CD4-positive, alpha-beta T cell treated with Interleukin-2 at 100 ng/mL for 4 hours (primary cell): ENCODE measurements around the gene GUCA2B.

Experiments used
- DNase-seq: peaks from one replicate; pipeline ENCODE4 v3.0.0-alpha.2; 2020; ENCODE audit warnings: low spot score

Gene GUCA2B

DNA sequence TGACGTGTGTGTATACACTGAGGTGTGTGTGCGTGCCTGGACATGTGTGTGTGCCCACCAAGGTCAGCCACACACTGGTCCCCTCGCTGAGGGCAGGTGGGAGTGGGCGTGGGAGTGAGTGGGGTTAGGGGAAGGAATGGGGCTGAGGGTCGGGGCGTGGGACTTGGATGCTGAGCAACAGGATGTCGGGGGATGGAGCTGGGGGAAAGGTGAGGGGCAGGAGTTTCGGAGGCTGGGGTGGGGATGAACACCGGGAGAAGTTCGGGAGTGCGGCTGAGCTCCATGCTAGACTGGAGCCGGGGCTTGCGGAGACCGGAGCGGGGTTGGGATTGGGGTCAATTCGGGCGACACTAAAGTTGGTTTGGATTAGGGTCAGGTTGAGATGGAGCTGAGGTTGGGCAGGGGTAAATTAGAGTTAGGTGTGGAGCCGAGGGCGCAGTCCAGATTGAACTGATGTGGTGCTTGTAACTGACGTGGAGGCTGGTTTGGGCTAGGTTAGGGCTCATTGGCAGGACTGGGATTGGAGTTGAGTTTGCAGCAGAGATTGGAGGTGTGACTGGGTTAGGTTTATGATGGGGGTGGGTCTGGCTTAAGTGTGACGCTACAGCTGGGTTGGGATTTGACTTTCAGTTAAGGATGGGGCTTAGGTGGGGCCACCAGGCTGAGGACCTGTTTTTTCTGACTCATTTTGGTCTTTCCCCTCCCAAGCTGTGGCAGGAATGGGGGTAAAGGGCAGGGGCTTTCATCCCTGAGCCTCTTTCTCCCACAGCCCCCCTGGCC lies 14.6 kb downstream of the GUCA2B start:
- DNase-seq = no peak

DNA sequence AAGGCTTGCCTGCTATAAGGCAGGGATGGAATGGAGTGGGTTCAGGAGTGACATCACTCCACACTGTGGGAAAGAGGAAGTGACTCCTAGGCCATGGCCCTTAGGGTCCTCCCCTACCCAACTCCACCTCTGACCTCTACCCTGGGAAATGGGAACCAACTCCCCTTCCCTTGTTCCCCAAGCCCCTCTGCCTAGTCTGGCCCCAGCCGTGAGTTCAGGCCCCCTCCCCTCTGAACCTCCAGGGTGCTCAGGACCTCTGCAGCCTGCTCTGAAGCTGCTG lies 15.1 kb downstream of the GUCA2B start:
- no peak for DNase-seq

DNA sequence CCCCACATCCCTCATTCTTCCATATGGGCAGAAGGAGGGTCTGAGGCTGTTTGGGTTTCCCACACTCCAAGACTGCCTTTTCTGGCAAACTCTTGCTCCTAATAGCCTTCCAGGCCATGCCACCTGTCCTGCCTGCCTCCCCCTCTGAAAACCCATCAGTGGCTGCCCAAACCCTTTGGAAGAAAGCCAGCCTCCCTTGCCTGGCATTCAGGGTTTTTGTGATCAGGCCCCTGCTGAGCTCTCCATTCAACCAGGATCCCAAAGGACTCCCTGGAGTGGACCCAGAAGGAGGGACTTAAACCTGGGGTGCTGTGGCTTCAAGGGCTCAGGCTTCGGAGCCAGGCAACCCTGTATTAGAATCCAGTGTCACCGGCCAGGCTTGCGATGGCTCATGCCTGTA lies 15.6 kb downstream of the GUCA2B start:
- no peak for DNase-seq

DNA sequence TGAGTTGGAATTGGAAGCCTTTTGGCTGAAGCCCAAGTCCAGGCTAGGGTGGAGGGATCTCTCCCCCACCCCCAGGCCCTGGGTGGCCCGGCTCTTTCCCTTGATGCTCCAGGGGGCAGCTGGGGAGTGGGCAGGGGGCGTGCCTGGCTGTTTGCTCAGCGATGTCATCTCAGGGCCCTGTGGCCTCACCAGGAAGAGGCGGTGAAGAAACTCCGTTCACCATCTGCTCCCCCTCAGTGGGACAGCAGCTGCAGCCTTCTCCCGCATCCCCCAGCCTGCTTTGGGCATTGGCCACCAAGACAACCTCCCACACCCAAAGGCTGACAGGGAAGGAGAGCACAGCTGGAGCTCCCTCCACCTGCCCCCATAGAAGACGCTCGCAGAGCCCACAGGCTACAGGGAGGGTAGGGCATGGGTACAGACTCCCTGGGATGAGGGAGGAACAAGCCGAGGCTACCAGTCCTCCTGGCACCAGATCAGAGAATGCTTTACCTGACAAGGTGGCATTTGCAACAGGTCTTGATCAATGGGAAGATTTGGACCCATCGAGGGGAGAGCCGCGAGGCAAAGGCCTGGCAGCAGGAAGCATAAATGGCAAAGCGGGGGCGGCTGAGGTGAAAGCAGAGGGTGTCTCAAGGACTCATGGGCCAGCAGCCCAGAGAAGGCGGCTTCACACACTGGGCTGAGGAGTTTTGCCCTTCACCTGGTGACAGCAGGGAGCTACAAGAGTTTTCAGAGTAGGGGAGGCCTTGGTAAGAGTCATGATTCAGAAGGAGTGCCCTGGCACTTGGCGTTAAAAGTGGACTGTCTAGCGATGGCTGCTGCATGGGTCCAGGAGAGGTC lies 17.8 kb downstream of the GUCA2B start:
- no peak for DNase-seq

DNA sequence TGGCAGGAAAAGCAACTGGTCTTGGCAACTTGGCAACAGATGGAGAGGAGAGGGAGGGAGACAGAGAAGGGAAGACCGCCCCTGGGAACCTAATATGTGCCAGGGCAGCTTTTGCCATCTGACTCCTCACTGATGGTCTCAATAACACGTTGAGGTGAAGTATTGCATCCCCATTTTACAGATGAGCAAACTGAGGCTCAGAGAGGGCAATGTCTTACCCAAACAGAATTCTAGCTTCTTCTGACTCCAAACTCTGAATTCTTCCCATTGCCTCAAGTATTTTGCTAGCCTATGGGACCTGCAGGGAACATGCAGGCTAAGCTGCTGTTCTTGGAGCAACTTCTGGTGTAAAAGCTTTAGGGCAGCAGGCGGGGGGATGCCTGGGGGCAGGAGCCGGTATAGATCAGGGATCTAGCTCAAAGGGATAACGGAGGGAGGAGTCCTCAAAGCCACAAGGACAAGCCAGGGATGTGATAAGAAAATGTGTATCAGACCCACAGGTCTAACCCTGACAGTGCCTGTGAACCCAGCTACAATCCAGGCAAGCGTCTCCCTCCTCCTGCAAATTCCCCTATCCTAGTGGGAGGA lies 18.6 kb downstream of the GUCA2B start:
- DNase-seq = no peak

DNA sequence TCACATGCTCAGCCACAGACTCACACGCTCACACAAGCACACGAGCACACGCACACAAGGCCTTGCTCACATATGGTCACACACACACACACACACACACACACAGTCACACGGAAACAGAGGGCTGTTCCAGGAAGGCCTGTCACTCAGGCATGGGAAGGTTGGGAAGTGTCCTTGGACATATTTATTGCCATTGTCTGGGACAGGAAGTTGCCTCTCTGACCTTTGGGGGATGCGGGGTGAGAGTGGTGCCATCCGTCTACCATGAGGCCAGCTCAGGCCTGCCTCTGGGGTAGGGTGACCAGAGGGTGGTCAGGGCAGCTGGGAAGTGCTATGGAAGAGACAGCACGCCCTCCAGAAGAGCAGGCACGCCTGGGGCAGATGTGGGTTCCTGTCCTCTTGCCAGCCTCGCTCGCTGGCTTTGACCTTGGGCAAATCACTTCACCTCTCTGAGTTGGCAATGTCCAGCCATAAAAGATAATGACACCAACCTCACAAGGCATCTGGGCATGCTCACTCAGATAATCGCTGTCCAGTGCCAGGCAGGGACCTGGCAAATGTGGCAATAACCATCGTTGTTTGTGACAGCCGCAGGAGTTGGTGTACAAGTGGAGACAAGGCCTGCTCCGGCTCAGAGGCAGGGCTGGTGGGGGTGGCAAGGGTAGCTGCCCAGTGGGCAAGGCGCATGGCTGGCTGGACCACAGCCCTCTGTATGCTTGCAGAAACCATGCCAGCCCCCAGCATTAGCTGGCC lies 19.3 kb downstream of the GUCA2B start:
- DNase-seq = no peak

DNA sequence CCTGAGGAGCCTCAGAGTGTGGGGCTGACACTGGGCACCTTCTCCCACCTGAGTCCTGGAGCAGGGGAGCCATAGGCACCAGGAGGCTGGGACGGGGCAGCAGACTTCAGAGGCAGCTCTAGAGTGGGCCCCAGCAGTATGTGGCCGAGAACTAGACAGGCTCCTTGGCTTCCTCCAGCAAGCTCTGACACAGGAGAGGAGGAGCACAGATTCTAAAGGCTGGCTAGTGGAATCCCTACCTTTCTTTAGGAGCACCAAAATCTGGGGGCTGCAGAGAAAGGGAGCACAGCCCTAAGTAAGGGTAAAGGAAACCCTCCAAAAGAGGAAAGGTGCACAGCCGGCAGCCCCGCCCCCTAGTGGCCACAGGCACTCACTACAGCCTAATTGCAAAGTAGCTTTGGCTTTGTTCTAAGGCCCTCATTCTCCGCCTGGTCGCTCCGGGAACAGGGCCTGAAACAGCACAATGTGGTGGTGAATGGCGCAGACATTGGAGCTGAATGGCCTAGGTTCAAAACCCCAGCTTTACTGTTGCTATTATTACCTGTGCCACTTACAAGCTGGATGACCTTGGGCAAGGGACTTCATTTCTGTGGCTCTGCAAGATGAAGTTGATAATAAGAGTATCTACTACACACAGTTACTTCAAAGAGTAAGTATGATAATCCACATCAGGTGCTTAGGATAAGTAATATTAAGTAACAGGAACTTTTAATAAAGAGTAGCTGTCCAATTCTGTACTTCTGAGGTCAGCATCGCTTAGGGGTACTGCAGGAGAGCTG lies 20.1 kb downstream of the GUCA2B start:
- peak; percentile 63 for DNase-seq

DNA sequence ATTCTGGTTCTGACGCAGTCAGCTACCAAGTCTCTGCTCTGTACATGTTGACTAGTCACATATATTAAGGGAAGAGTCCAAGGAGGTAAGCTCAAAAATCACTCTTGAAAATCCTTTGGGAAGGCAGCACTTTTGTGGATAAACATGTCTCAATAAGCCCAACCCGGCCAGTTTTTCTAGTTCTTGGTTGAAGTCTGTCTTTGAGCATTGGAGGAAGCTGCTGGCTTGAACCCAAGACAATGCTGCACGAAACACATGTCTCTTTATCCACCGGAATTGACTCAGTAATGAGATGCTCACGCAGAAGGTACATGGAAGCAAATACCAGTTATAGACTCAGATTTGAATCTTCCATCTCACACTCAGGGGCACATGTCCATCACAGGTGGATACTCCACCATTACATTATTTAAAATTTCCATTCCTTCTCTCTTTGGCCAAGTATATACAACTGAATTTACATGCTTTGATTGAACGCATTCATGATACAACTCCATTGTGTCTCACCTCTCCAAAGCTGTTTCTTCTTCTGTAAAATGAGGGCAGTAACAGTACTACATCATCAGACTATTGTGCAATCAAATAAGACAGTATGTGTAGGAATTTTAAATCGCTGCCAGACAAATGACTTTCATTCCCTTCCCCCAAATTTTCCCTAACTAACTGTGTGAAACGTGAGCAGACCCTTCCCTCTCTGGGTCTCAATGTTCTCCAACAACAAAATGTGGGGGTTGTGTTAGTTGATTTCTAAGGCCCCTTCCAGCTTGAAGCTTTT lies 20.9 kb downstream of the GUCA2B start:
- DNase-seq = no peak

DNA sequence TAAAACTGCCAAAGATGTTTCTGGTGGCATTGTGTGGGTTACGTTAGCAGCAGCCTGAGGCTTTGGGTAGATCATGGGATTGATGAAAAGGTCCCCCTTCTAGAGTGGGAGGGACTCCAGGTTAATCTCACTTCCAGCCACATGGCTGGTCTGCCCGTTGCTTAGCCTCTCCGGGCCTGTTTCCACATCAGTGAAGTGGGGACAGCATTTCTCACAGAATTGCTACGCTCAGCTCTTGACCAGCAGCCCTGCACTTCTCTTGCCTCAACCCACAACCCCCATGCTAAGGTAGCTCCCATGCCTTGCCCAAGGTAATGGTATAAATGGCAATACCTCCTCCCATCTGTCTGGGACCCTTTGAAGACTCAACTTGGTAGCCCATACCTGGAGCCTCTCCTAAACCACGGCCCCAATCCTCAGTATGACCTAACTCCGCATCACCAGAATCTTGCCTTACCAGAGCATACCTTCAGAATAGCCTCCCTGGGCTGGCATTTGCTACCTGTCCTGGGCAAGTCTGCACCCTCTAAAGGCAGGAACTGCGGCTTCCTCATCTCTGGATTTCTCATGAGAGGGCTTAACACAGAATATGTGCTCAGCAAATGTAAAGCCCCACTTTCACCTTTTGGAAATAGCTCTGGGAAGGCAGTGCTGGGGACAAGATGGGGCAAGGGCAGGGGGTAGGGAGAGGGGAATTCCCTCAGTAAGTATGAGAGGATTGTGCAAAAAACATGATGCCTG lies 22.3 kb downstream of the GUCA2B start:
- no peak for DNase-seq

DNA sequence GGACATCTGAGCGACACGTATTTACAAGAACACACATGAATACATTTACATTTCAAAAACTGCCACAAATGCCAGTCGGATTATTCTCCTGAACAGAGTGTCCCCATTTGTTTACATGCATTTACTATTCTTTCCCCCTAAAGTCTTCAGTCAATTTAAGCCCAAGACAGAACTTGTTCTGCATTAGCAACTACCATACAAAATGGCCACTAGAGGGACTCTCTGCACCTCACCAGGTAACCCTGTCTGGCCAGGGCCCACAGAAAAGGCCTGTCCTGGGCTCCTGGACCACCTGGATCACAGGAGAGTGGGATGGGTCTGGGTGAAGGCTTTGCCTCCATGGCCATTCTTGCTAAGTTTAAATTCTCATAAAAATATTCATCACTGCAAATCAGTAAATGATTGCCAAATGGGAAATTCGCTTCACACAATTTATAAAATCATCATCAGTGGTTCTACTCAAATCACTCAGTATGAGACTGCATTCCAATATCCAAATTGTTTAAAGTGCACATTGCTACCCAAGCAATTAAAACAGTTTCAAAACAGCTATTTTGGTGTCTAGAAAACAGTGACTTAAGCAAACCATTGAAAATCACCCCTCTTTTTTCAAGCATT lies 23.8 kb downstream of the GUCA2B start:
- DNase-seq = peak; percentile 43

DNA sequence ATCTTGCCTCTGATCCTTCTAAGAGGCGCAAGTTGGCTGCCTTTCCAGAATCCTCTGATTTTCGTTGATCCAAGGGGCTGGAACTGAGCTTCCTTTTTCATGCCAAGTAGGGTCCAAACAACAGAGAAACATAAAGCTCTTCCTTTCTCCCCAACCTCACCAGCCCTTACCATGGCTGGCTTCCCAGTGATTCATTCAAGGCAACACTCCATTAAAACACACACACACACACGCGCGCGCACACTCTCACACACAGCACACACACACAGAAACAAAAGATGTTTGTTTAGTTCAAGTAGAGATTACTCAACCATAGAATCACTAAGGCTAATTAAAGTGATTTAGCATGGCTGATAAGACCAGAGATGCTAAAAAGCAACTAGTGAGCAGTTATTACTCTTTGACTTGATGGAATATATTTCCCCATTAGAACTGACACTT lies 24.4 kb downstream of the GUCA2B start:
- no peak for DNase-seq

DNA sequence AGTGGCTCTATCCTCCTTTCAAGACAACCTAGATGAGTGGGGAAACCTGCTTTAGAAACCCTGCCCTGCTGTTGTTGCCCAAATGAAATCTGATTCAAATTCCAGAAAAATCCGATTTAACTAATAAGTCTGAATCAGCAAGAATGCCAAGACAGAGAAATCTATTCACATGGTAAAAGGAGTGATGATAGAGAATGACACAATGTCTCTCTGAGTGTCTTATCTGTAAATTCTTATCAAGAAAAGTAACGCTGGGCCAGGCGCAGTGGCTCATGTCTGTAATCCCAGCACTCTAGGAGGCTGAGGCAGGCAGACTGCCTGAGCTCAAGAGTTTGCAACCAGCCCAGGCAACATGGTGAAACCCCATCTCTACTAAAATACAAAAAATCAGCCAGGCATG lies 25.0 kb downstream of the GUCA2B start:
- DNase-seq = no peak

DNA sequence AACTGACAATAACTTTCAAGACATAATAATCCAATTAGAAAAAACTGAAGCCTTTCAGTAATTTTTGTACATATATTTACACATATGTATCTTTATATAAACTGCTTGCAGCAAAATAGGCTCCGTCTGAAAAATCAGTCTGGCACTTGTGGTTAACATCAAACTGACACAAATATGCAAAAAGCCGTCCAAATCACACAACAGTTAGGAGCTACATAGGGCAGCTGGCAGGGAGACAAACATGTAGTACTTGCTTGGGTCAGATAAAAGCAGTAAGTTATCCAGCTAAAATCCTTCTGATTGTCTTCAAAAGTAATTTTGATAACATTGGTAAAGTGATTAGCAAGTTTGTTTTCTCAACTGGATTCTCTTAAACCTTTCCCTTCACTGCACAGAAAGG lies 26.1 kb downstream of the GUCA2B start:
- no peak for DNase-seq

DNA sequence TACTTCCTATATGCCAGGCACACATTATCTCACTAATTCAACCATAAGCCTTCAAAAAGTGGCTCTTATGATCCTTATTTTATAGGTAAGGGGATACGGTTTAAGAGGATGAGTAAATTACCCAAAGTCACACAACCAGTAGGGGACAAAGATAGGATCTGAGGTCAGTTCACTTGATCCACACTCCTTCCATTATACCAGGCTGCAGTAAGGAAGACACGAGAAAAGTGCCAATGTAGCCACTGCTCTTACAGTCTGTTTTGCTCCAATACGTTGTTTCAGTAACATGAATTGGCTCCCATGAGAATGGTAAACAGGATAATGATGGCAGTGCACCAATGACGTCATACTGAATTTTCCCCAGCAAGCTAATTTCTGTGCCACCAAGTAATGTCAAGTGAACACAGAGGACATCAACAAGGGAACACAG lies 26.7 kb downstream of the GUCA2B start:
- no peak for DNase-seq

DNA sequence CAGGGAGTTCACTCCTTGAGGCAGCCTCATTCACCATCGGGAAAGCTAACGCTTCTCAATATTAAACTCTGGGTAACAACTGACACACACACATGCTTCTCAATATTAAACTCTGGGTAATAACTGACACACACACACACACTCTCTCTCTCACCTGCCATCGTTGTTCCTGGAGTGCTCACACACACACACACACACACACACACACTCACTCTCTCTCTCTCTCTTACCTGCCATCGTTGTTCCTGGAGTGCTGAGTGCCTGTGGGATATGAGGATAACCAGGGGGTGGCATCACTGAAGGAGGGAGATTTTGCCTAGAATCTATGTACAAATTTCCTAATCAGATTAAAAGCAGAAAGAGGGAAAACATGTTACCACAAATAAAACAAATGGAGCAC lies 28.5 kb downstream of the GUCA2B start:
- DNase-seq = no peak

DNA sequence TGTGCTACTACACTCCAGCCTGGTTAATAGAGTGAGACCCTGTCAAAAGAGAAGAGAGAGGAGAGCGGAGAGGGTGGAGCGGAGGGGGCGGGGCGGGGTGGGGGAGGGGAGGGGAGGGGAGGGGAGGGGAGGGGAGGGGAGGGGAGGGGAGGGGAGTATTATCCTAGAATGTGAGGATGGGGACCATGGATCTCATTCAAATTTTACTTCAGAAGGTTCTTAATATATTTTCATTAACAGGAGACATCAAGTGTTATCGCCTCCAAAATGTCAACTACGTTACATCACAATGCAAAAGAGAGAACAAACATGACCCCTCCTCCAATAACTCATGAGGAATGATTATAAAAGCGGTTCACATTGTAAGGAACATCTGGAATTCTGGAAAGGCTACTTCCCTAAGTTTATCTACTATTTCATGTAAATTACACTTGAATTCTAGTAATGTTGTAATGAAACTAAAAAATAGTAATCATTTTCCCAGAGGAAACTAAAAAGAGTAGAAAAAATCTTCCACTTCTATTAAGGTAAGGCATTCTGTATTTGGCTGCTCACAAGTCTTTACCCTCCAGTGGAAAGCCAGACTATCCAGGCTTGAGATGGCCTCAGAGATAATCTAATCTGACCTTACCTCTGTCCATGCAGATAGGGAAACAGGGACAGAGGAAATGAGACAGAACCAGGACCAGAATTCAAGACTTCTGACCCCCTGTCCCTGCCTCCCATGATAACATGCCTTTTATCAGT lies 30.2 kb downstream of the GUCA2B start:
- DNase-seq = no peak

DNA sequence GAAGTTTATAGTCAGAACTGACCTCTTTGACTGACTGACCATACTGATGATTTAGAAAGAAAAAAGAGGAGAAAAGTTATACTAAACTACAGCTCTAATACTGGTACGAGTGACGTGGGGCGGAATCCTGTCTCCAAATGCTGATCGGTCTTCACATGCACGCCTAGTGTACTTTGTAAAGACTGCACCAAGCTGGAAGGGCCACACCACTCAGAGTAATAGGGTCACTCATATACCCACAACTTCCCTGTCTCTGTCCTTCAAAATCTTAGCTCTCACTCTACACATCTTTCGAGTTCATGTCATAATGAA lies 30.7 kb downstream of the GUCA2B start:
- no peak for DNase-seq

DNA sequence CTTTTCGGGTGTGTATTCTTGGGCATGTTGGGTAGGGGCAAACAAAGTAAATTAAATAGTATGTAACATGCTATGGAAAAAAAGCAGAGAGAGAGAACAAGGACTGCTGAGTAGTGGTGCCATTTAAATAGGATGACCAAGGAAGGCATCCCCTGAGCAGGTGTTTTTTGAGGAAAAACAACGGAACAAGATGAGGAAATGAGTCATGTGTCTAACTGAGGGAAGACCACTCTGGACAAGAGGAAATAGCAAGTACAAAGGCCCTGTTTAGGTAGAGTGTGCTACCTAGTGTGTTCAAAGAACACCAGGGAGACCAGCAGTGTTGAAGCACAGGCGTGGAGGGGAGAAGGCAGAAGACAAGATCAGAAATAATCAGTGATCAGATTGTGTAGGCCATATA lies 31.4 kb downstream of the GUCA2B start:
- DNase-seq = no peak

DNA sequence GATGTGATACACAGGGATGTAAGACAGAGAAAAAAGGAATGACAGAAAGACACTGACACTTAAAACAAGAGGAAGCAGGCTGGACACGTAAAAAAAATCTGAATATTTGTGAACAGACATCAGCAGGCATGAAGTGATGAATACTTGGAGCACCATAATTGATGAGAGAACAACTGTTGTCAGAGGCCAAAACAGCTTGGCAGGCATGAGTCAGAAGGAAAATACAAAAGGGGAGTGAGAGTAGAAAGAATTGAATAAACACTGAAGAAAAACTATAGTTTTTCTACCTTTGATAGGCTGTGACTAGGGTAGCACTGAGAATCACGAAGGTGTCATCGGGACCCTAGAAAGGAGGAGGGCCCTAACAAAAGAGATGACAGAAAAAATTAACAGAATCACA lies 32.9 kb downstream of the GUCA2B start:
- no peak for DNase-seq
